Adipocyte (in vitro differentiated cells): ENCODE data around the gene CCNQ.
"Not testable (repeated sequence)": the region's sequence is repeated elsewhere in the genome, so short reads cannot be mapped to it uniquely, and the experiment has no call there.

Experiments used
- DNase-seq: peaks from one replicate; pipeline ENCODE4 v3.0.0-alpha.2; 2015; ENCODE audit warnings: low read depth
- H3K27me3 ChIP-seq: replicated peaks from 2 replicates; pipeline ENCODE4 v1.7.0; 2013; ENCODE audit warnings: mild to moderate bottlenecking, low read length, moderate library complexity; ENCODE audit not compliant: control insufficient read depth, insufficient read depth
- H3K36me3 ChIP-seq: 2 replicates; pipeline ENCODE4 v1.7.0; 2013; ENCODE audit warnings: low read length, mild to moderate bottlenecking, moderate library complexity; ENCODE audit not compliant: control insufficient read depth, insufficient read depth, severe bottlenecking
- H3K4me1 ChIP-seq: 2 replicates; pipeline ENCODE4 v1.7.0; 2013; ENCODE audit warnings: mild to moderate bottlenecking, low read length, moderate library complexity; ENCODE audit not compliant: control insufficient read depth, insufficient read depth
- H3K4me3 ChIP-seq: 2 replicates; pipeline ENCODE4 v1.7.0; 2013; ENCODE audit warnings: mild to moderate bottlenecking, low read length, moderate library complexity
- H3K9ac ChIP-seq: 2 replicates; pipeline ENCODE4 v1.7.0; 2013; ENCODE audit warnings: mild to moderate bottlenecking, low read length, moderate library complexity
- H3K9me3 ChIP-seq: 2 replicates; pipeline ENCODE4 v1.7.0; 2013; ENCODE audit warnings: mild to moderate bottlenecking, low read length, moderate library complexity; ENCODE audit not compliant: control insufficient read depth

CCNQ gene

GRCh38 chrX:153611298-153612095 lies 12.6 kb upstream of the CCNQ start:
- Histone ChIP-seq H3K9me3 (peaks cover 21% of the 10 kb centered on the region), H3K4me3 (no peak overlapping the region), H3K27me3 (peaks cover 62% of the 10 kb centered on the region), H3K4me1 (peaks cover 10% of the 10 kb centered on the region), H3K9ac (no peak overlapping the region), H3K36me3 (no peaks in the 10 kb centered on the region)
- DNase-seq = no peak

- Histone ChIP-seq H3K36me3 (no peaks in the 10 kb centered on the region), H3K4me1 (peaks cover 10% of the 10 kb centered on the region), H3K27me3 (peaks cover 61% of the 10 kb centered on the region), H3K4me3 (no peak overlapping the region), H3K9me3 (peaks cover 21% of the 10 kb centered on the region), H3K9ac (no peak overlapping the region)
- DNase-seq = no peak
Observed at GRCh38 chrX:153610836-153611213, 11.9 kb upstream of the CCNQ start.

- Histone ChIP-seq H3K9me3 (peaks cover 18% of the 10 kb centered on the region), H3K4me3 (no peak overlapping the region), H3K36me3 (no peaks in the 10 kb centered on the region), H3K27me3 (peaks cover 55% of the 10 kb centered on the region), H3K4me1 (peaks cover 10% of the 10 kb centered on the region), H3K9ac (no peak overlapping the region)
- peak; percentile 86 for DNase-seq
Observed at GRCh38 chrX:153609917-153610835, 11.2 kb upstream of the CCNQ start.

- Histone ChIP-seq H3K27me3 (peaks cover 49% of the 10 kb centered on the region), H3K9me3 (peaks cover 5% of the 10 kb centered on the region), H3K9ac (no peak overlapping the region), H3K4me1 (peaks cover 10% of the 10 kb centered on the region), H3K36me3 (no peaks in the 10 kb centered on the region), H3K4me3 (no peak overlapping the region)
- DNase-seq = peak; percentile 27
Observed at GRCh38 chrX:153608806-153609205, 9.9 kb upstream of the CCNQ start.

- peaks cover 10% of the 10 kb centered on the region for H3K4me1 ChIP-seq
- H3K27me3 ChIP-seq = peaks cover 45% of the 10 kb centered on the region
- DNase-seq = no peak
- peaks cover under 1% of the 10 kb centered on the region for H3K9me3 ChIP-seq
- no peak overlapping the region for H3K4me3 ChIP-seq
- H3K9ac ChIP-seq = no peak overlapping the region
- no peaks in the 10 kb centered on the region for H3K36me3 ChIP-seq
Observed at GRCh38 chrX:153608376-153608775, 9.4 kb upstream of the CCNQ start.

- no peaks in the 10 kb centered on the region for H3K36me3 ChIP-seq
- no peaks in the 10 kb centered on the region for H3K9me3 ChIP-seq
Observed at GRCh38 chrX:153606503-153606902, 7.6 kb upstream of the CCNQ start.

GRCh38 chrX:153604666-153605380 lies 5.9 kb upstream of the CCNQ start:
- not testable (repeated sequence) for H3K4me3 ChIP-seq, DNase-seq, H3K9me3 ChIP-seq, H3K9ac ChIP-seq, H3K4me1 ChIP-seq, H3K36me3 ChIP-seq
- peaks cover 46% of the 10 kb centered on the region for H3K27me3 ChIP-seq

More at GRCh38 chrX:153606503-153606902, 7.6 kb upstream of the CCNQ start:
- Histone ChIP-seq H3K4me3 (no peak overlapping the region), H3K27me3 (peaks cover 44% of the 10 kb centered on the region), H3K9ac (no peak overlapping the region), H3K4me1 (peaks cover 6% of the 10 kb centered on the region)
- no peak for DNase-seq

GRCh38 chrX:153603131-153603656 lies 4.3 kb upstream of the CCNQ start:
- DNase-seq = no peak
- Histone ChIP-seq H3K27me3 (peaks cover 34% of the 10 kb centered on the region), H3K9me3 (no peaks in the 10 kb centered on the region), H3K9ac (no peak overlapping the region), H3K4me1 (no peaks in the 10 kb centered on the region), H3K36me3 (no peaks in the 10 kb centered on the region), H3K4me3 (no peak overlapping the region)

- Histone ChIP-seq H3K4me1 (no peaks in the 10 kb centered on the region), H3K4me3 (no peak overlapping the region), H3K9me3 (no peaks in the 10 kb centered on the region), H3K27me3 (peaks cover 34% of the 10 kb centered on the region), H3K9ac (no peak overlapping the region), H3K36me3 (no peaks in the 10 kb centered on the region)
- no peak for DNase-seq
Observed at GRCh38 chrX:153602601-153603000, 3.7 kb upstream of the CCNQ start.

- Histone ChIP-seq H3K9ac (no peak overlapping the region), H3K9me3 (no peaks in the 10 kb centered on the region), H3K4me1 (no peaks in the 10 kb centered on the region), H3K4me3 (no peak overlapping the region), H3K27me3 (peaks cover 24% of the 10 kb centered on the region), H3K36me3 (no peaks in the 10 kb centered on the region)
- DNase-seq = no peak
Observed at GRCh38 chrX:153601511-153602110, 2.7 kb upstream of the CCNQ start.
